ENCODE measurements around the gene FUT3.
"Not testable (repeated sequence)": the region's sequence is repeated elsewhere in the genome, so short reads cannot be mapped to it uniquely, and the experiment has no call there.

Gene FUT3

GRCh38 chr19:5880196-5880595, 28.9 kb upstream of the FUT3 start:
- Histone ChIP-seq H4K20me1 (ENCODE audit: insufficient read depth, low read length) (no peaks in the 10 kb centered on the region), H3K4me2 (ENCODE audit: low read length) (no peak overlapping the region), H3F3A (ENCODE audit: insufficient read depth, low read length) (no peaks in the 10 kb centered on the region), H3K79me2 (ENCODE audit: insufficient read depth, low read length) (no peaks in the 10 kb centered on the region), H3K36me3 (ENCODE audit: insufficient read depth, low read length) (no peaks in the 10 kb centered on the region), H3K4me1 (ENCODE audit: insufficient read depth, low read length, severe bottlenecking) (no peaks in the 10 kb centered on the region), H3K27ac (ENCODE audit: low read depth, low read length, poor library complexity, severe bottlenecking) (no peak overlapping the region), H3K9ac (ENCODE audit: low read length) (no peak overlapping the region), H3K9me3 (ENCODE audit: low read length) (no peaks in the 10 kb centered on the region), H3K9me2 (ENCODE audit: low read depth, low read length) (no peaks in the 10 kb centered on the region), H3K4me3 (ENCODE audit: low read depth, low read length, poor library complexity, severe bottlenecking) (no peak overlapping the region), H2AFZ (ENCODE audit: low read length) (no peak overlapping the region), H3K27me3 (ENCODE audit: insufficient read depth, low read length) (0 out of 2 replicates have a peak, but pooled peaks cover 6% of the 10 kb centered on the region)
- TF ChIP-seq EZH2 (IDR thresholded peaks at IDR 0.05; ENCODE audit: borderline replicate concordance, low read length) (no peak), CTCF (IDR thresholded peaks at IDR 0.05; ENCODE audit: low read length) (no peak)

GRCh38 chr19:5877882-5878281, 26.6 kb upstream of the FUT3 start:
- no peaks in the 10 kb centered on the region for H3K9me2 ChIP-seq (ENCODE audit: low read depth, low read length)
- H3K79me2 ChIP-seq (ENCODE audit: insufficient read depth, low read length), result no peaks in the 10 kb centered on the region
- H3F3A ChIP-seq (ENCODE audit: insufficient read depth, low read length), result no peaks in the 10 kb centered on the region
- H3K4me1 ChIP-seq (ENCODE audit: insufficient read depth, low read length, severe bottlenecking), result no peaks in the 10 kb centered on the region
- TF ChIP-seq CTCF (IDR thresholded peaks at IDR 0.05; ENCODE audit: low read length) (no peak), EZH2 (IDR thresholded peaks at IDR 0.05; ENCODE audit: borderline replicate concordance, low read length) (no peak)
- H3K4me2 ChIP-seq (ENCODE audit: low read length), result no peak overlapping the region
- no peak overlapping the region for H3K9ac ChIP-seq (ENCODE audit: low read length)
- 0 out of 2 replicates have a peak, but pooled peaks cover 6% of the 10 kb centered on the region for H3K27me3 ChIP-seq (ENCODE audit: insufficient read depth, low read length)
- no peak overlapping the region for H3K27ac ChIP-seq (ENCODE audit: low read depth, low read length, poor library complexity, severe bottlenecking)
- H4K20me1 ChIP-seq (ENCODE audit: insufficient read depth, low read length), result no peaks in the 10 kb centered on the region
- H3K36me3 ChIP-seq (ENCODE audit: insufficient read depth, low read length), result no peaks in the 10 kb centered on the region
- H3K9me3 ChIP-seq (ENCODE audit: low read length), result no peaks in the 10 kb centered on the region
- no peak overlapping the region for H3K4me3 ChIP-seq (ENCODE audit: low read depth, low read length, poor library complexity, severe bottlenecking)
- H2AFZ ChIP-seq (ENCODE audit: low read length), result no peak overlapping the region

GRCh38 chr19:5877427-5877826, 26.2 kb upstream of the FUT3 start:
- Histone ChIP-seq H3K79me2 (ENCODE audit: insufficient read depth, low read length) (no peaks in the 10 kb centered on the region), H3K9me3 (ENCODE audit: low read length) (no peaks in the 10 kb centered on the region), H3K36me3 (ENCODE audit: insufficient read depth, low read length) (no peaks in the 10 kb centered on the region), H3K4me1 (ENCODE audit: insufficient read depth, low read length, severe bottlenecking) (no peaks in the 10 kb centered on the region), H3K27ac (ENCODE audit: low read depth, low read length, poor library complexity, severe bottlenecking) (no peak overlapping the region), H2AFZ (ENCODE audit: low read length) (no peak overlapping the region), H3F3A (ENCODE audit: insufficient read depth, low read length) (no peaks in the 10 kb centered on the region), H3K9me2 (ENCODE audit: low read depth, low read length) (no peaks in the 10 kb centered on the region), H3K4me3 (ENCODE audit: low read depth, low read length, poor library complexity, severe bottlenecking) (no peak overlapping the region), H3K4me2 (ENCODE audit: low read length) (no peak overlapping the region), H3K27me3 (ENCODE audit: insufficient read depth, low read length) (0 out of 2 replicates have a peak, but pooled peaks cover 6% of the 10 kb centered on the region), H3K9ac (ENCODE audit: low read length) (no peak overlapping the region), H4K20me1 (ENCODE audit: insufficient read depth, low read length) (no peaks in the 10 kb centered on the region)
- TF ChIP-seq CTCF (IDR thresholded peaks at IDR 0.05; ENCODE audit: low read length) (no peak), EZH2 (IDR thresholded peaks at IDR 0.05; ENCODE audit: borderline replicate concordance, low read length) (no peak)

GRCh38 chr19:5874496-5874895, 23.2 kb upstream of the FUT3 start:
- H3K27me3 ChIP-seq (ENCODE audit: insufficient read depth, low read length); H3K9me2 ChIP-seq (ENCODE audit: low read depth, low read length); H3K4me1 ChIP-seq (ENCODE audit: insufficient read depth, low read length, severe bottlenecking); H3F3A ChIP-seq (ENCODE audit: insufficient read depth, low read length); H3K4me3 ChIP-seq (ENCODE audit: low read depth, low read length, poor library complexity, severe bottlenecking); H3K4me2 ChIP-seq (ENCODE audit: low read length); H2AFZ ChIP-seq (ENCODE audit: low read length); H3K9me3 ChIP-seq (ENCODE audit: low read length); H3K9ac ChIP-seq (ENCODE audit: low read length); H4K20me1 ChIP-seq (ENCODE audit: insufficient read depth, low read length); H3K27ac ChIP-seq (ENCODE audit: low read depth, low read length, poor library complexity, severe bottlenecking); H3K79me2 ChIP-seq (ENCODE audit: insufficient read depth, low read length); H3K36me3 ChIP-seq (ENCODE audit: insufficient read depth, low read length): not testable (repeated sequence)

Measured in OCI-LY1 (cell line).